Endothelial cell of umbilical vein (primary cell): Measurements from ENCODE around the gene KCNH2. TPM values are rescaled to one million over a fixed set of nuclear protein-coding genes. Genes with fewer than 3 reads are reported as not detected.

Experiments
- BruUV-seq: library from RNA; stranded (reverse); fragments of 400-500 nt; replicated peaks from 2 replicates; lab custom pipeline; 2021; lab: Mats Ljungman, UMichigan
- CTCF ChIA-PET: fragments of 300-600, 350-600 bp; sonication (Branson Sonifier 250); formaldehyde crosslinking; loops from one replicate; lab custom pipeline; 2021; ENCODE audit warnings: antibody characterized with exemption, inconsistent platforms; lab: Charles Lee
- POLR2A ChIA-PET: fragments of 300-600, 350-600 bp; sonication (Branson Sonifier 250); formaldehyde crosslinking; loops from one replicate; lab custom pipeline; 2021; ENCODE audit warnings: antibody characterized with exemption, inconsistent platforms; lab: Charles Lee
- DNase-seq: peaks from one replicate; pipeline ENCODE4 v3.0.0-alpha.2; 2011; ENCODE audit warnings: low read depth, low spot score
- FAIRE-seq: peaks from 2 replicates; lab custom pipeline; 2011; peaks lifted over from hg19 to GRCh38; lab: Jason Lieb, UNC
- H2AFZ ChIP-seq: 2 replicates; pipeline ENCODE4 v1.6.0; 2012; ENCODE audit warnings: low read depth, low read length, control low read depth, inconsistent platforms
- H3K27ac ChIP-seq: 2 replicates; pipeline ENCODE4 v1.5.1; 2011; ENCODE audit warnings: low read depth, mild to moderate bottlenecking, control low read depth, low read length, moderate library complexity; ENCODE audit not compliant: insufficient read depth
- H3K27me3 ChIP-seq, 2 experiments: 2 replicates each; pipeline versions ENCODE4 v1.6.0 to v1.6.1; 2011; ENCODE audit warnings: low read length in 2 of 2, mixed read lengths in 1 of 2; ENCODE audit not compliant: control insufficient read depth in 2 of 2, insufficient read depth in 2 of 2
- H3K36me3 ChIP-seq, 2 experiments: 2 replicates in 1 of 2; 3 replicates in 1 of 2; pipeline ENCODE4 v1.5.1; 2011; ENCODE audit warnings: low read length in 2 of 2, mild to moderate bottlenecking in 1 of 2, moderate library complexity in 1 of 2; ENCODE audit not compliant: control insufficient read depth in 2 of 2, insufficient read depth in 2 of 2; ENCODE audit errors: extremely low read depth in 1 of 2
- H3K4me1 ChIP-seq: 3 replicates; pipeline ENCODE4 v1.5.1; 2011; ENCODE audit warnings: mild to moderate bottlenecking, low read length; ENCODE audit not compliant: control insufficient read depth, insufficient read depth; ENCODE audit errors: extremely low read depth
- H3K4me2 ChIP-seq: 2 replicates; pipeline ENCODE4 v1.6.1; 2011; ENCODE audit warnings: low read length, control low read depth, mixed read lengths; ENCODE audit not compliant: insufficient read depth
- H3K4me3 ChIP-seq, 3 experiments: fragments of 200-600 bp in 1 of 3; sonication (generic), shearing (Covaris generic) in 1 of 3; replicated peaks in 1 of 3; 2 replicates each; pipeline ENCODE4 v1.5.1; 2011 to 2016; ENCODE audit warnings: control low read depth in 3 of 3, low read length in 3 of 3, mild to moderate bottlenecking in 2 of 3, inconsistent platforms in 1 of 3, low read depth in 1 of 3, moderate library complexity in 1 of 3; ENCODE audit not compliant: insufficient read depth in 1 of 3
- H3K79me2 ChIP-seq: 2 replicates; pipeline ENCODE4 v1.6.0; 2012; ENCODE audit warnings: low read length, inconsistent platforms; ENCODE audit not compliant: control insufficient read depth, insufficient read depth
- H3K9ac ChIP-seq: replicated peaks from 2 replicates; pipeline ENCODE3; 2011; ENCODE audit warnings: low read length, control low read depth; ENCODE audit not compliant: insufficient read depth; ENCODE audit errors: extremely low read depth
- H3K9me1 ChIP-seq: replicated peaks from 3 replicates; pipeline ENCODE4 v1.6.0; 2011; ENCODE audit warnings: mild to moderate bottlenecking, low read length; ENCODE audit not compliant: control insufficient read depth, insufficient read depth; ENCODE audit errors: extremely low read depth
- H3K9me3 ChIP-seq: replicated peaks from 2 replicates; pipeline ENCODE4 v1.5.1; 2012; ENCODE audit warnings: low read length, inconsistent platforms; ENCODE audit not compliant: control insufficient read depth, insufficient read depth
- H4K20me1 ChIP-seq: replicated peaks from 2 replicates; pipeline ENCODE3; 2011; ENCODE audit warnings: mild to moderate bottlenecking, low read length; ENCODE audit not compliant: control insufficient read depth, insufficient read depth; ENCODE audit errors: extremely low read depth
- CTCF ChIP-seq, 2 donors: IDR thresholded peaks; 1 replicate in 1 of 2; 2 replicates in 1 of 2; pipeline ENCODE4 v1.5.1; 2011; ENCODE audit warnings: low read length in 2 of 2, mild to moderate bottlenecking in 2 of 2, moderate library complexity in 2 of 2, control low read depth in 1 of 2, inconsistent platforms in 1 of 2, low read depth in 1 of 2; ENCODE audit not compliant: insufficient read depth in 1 of 2; ENCODE audit errors: extremely low read depth in 1 of 2
- JUN ChIP-seq: IDR thresholded peaks from 2 replicates; pipeline ENCODE4 v1.6.1; 2011; ENCODE audit warnings: borderline replicate concordance, low read depth; ENCODE audit not compliant: insufficient read length, insufficient read depth
- POLR2AphosphoS5 ChIP-seq: IDR thresholded peaks from 2 replicates; pipeline ENCODE4 v1.6.1; 2012; ENCODE audit warnings: low read depth, mild to moderate bottlenecking, control low read depth, low read length, moderate library complexity; ENCODE audit not compliant: insufficient read depth
- dilution Hi-C: fragments of 300-500 bp; cut with MboI; formaldehyde crosslinking; loops from one replicate; pipeline ENCODE4 v1.15.0; 2019; ENCODE audit warnings: low sequenced_read_pairs; ENCODE audit not compliant: extremely low pct_ligation_motif_present
- intact Hi-C: fragments of 100-400 bp; cut with micrococcal nuclease; formaldehyde crosslinking; loops from one replicate; pipeline ENCODE4 v1.10.0; 2022
- polyA plus RNA-seq, 4 experiments: library from polyadenylated mRNA; depleted of rRNA in 3 of 4; stranded (reverse) in 3 of 4; unstranded in 1 of 4; fragments of >200 nt; gene quantifications; 2 replicates each; pipeline versions ENCODE4 v1.2.1 to v1.2.3, GENCODE V29; 2011 to 2012; ENCODE audit warnings: missing spikeins in 1 of 4
- total RNA-seq: library from RNA; stranded (reverse); gene quantifications from 2 replicates; pipeline ENCODE4 v1.2.3, GENCODE V29; 2021

KCNH2 gene
- total and polyA plus RNA-seq, 2 donors (not counting 3 experiments of a cell fraction or from before 2014, with no cell fraction given): 0.03 to 0.09 TPM

DNA sequence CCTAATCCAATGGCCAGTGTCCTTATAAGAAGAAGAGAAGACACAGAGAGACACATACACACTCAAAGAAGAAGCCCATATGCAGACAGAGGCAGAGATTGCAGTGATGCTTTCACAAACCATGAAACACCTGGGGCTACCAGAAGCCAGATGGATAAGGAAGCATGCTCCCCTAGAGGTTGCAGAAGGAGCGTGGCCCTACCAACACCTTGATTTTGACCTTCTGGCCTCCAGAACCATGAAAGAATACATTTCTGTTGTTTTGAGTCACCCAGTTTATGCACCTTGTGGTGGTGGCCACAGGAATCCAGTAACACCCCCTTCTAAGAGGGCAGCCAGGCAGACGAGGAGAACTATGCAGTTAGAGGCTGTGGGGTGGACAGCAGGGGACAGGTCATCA is 82.3 kb downstream of the KCNH2 start:
- no peak overlapping the region for H3K9ac ChIP-seq
- no TSS peak for BruUV-seq
- CTCF ChIA-PET: interaction anchor here (1.2 kb wide), 1 partner anchor 93 kb away, joined by 4 read pairs; no protein-coding TSS in a partner anchor
- H3K4me3 ChIP-seq: no peak overlapping the region
- H3K4me1 ChIP-seq: no peaks in the 10 kb centered on the region
- TF ChIP-seq CTCF (IDR thresholded peaks at IDR 0.05; ENCODE audit: extremely low read depth in 1 of 2, insufficient read depth in 1 of 2, low read depth in 1 of 2, low read length in 2 of 2): no peak
- no peak for TF ChIP-seq JUN
- TF ChIP-seq POLR2AphosphoS5: no peak
- no peaks in the 10 kb centered on the region for H3K36me3 ChIP-seq
- intact Hi-C loops (no loop called here), dilution Hi-C loops (no loop called here)
- no peak overlapping the region for H3K4me2 ChIP-seq
- H3K79me2 ChIP-seq: no peaks in the 10 kb centered on the region
- H3K9me1 ChIP-seq: no peaks in the 10 kb centered on the region
- H3K9me3 ChIP-seq: no peaks in the 10 kb centered on the region
- POLR2A ChIA-PET: no interaction called here
- H3K27me3 ChIP-seq: peaks cover 6 to 7% of the 10 kb centered on the region in 2 experiments
- H4K20me1 ChIP-seq: no peaks in the 10 kb centered on the region
- DNase-seq: no peak
- no peak for FAIRE-seq
- H2AFZ ChIP-seq: no peak overlapping the region
- no peak overlapping the region for H3K27ac ChIP-seq

Other genes with a start within 250 kb of the KCNH2 start
- 0.44 and 0.85 TPM in 2 replicates for gene GIMAP5, start 240.9 kb downstream of the KCNH2 start, total RNA-seq
- gene GIMAP5, start 240.9 kb downstream of the KCNH2 start, polyA plus RNA-seq: 14.9 and 18.9 TPM in 2 replicates
- not detected in 2 replicates for gene TMEM176B, start 178.0 kb downstream of the KCNH2 start, total RNA-seq
- 0.13 and 0.23 TPM in 2 replicates for gene TMEM176B, start 178.0 kb downstream of the KCNH2 start, polyA plus RNA-seq
- not detected in 2 replicates for gene TMEM176A, start 177.6 kb downstream of the KCNH2 start, total RNA-seq
- not detected in 2 replicates for gene TMEM176A, start 177.6 kb downstream of the KCNH2 start, polyA plus RNA-seq
- gene AOC1, start 125.8 kb downstream of the KCNH2 start, total RNA-seq: not detected in 2 replicates
- not detected in 2 replicates for gene AOC1, start 125.8 kb downstream of the KCNH2 start, polyA plus RNA-seq
- 51.4 and 82.8 TPM in 2 replicates for gene NOS3, start 12.7 kb upstream of the KCNH2 start, total RNA-seq
- 95.1 and 120 TPM in 2 replicates for gene NOS3, start 12.7 kb upstream of the KCNH2 start, polyA plus RNA-seq
- gene ATG9B, start 46.2 kb upstream of the KCNH2 start, total RNA-seq: not detected in 2 replicates
- 0.02 and 0.04 TPM in 2 replicates for gene ATG9B, start 46.2 kb upstream of the KCNH2 start, polyA plus RNA-seq
- 46.3 and 48.5 TPM in 2 replicates for gene ABCB8, start 50.1 kb upstream of the KCNH2 start, total RNA-seq
- 38.0 and 43.2 TPM in 2 replicates for gene ABCB8, start 50.1 kb upstream of the KCNH2 start, polyA plus RNA-seq
- gene ASIC3, start 70.2 kb upstream of the KCNH2 start, total RNA-seq: 0.69 and 1.4 TPM in 2 replicates
- gene ASIC3, start 70.2 kb upstream of the KCNH2 start, polyA plus RNA-seq: 0.70 and 1.1 TPM in 2 replicates
- gene CDK5, start 79.6 kb upstream of the KCNH2 start, total RNA-seq: 16.5 and 17.7 TPM in 2 replicates
- gene CDK5, start 79.6 kb upstream of the KCNH2 start, polyA plus RNA-seq: 38.2 and 38.3 TPM in 2 replicates
- gene SLC4A2, start 81.3 kb upstream of the KCNH2 start, total RNA-seq: 172 and 187 TPM in 2 replicates
- 108 and 120 TPM in 2 replicates for gene SLC4A2, start 81.3 kb upstream of the KCNH2 start, polyA plus RNA-seq
- gene FASTK, start 102.5 kb upstream of the KCNH2 start, total RNA-seq: 71.6 and 73.3 TPM in 2 replicates
- 113 and 137 TPM in 2 replicates for gene FASTK, start 102.5 kb upstream of the KCNH2 start, polyA plus RNA-seq
- gene TMUB1, start 105.2 kb upstream of the KCNH2 start, total RNA-seq: 36.7 and 41.3 TPM in 2 replicates
- gene TMUB1, start 105.2 kb upstream of the KCNH2 start, polyA plus RNA-seq: 45.3 and 66.0 TPM in 2 replicates
- 171 and 173 TPM in 2 replicates for gene AGAP3, start 108.2 kb upstream of the KCNH2 start, total RNA-seq
- gene AGAP3, start 108.2 kb upstream of the KCNH2 start, polyA plus RNA-seq: 174 and 240 TPM in 2 replicates
- gene GBX1, start 189.4 kb upstream of the KCNH2 start, total RNA-seq: not detected in 2 replicates
- gene GBX1, start 189.4 kb upstream of the KCNH2 start, polyA plus RNA-seq: not detected in 2 replicates
- gene ASB10, start 208.9 kb upstream of the KCNH2 start, total RNA-seq: not detected in 2 replicates
- gene ASB10, start 208.9 kb upstream of the KCNH2 start, polyA plus RNA-seq: not detected in 2 replicates
- gene H2BK1, start 232.2 kb upstream of the KCNH2 start, total RNA-seq: not detected in 2 replicates
- not detected in 2 replicates for gene H2BK1, start 232.2 kb upstream of the KCNH2 start, polyA plus RNA-seq
- gene ABCF2, start 248.9 kb upstream of the KCNH2 start, total RNA-seq: 56.7 and 61.6 TPM in 2 replicates
- 43.0 and 45.3 TPM in 2 replicates for gene ABCF2, start 248.9 kb upstream of the KCNH2 start, polyA plus RNA-seq